ENCODE results near the gene MFSD8. TPM values are rescaled to one million over a fixed set of nuclear protein-coding genes. Genes with fewer than 3 reads are reported as not detected.
"Not testable (repeated sequence)": the region's sequence is repeated elsewhere in the genome, so short reads cannot be mapped to it uniquely, and the experiment has no call there.

The MFSD8 gene
- total and polyA plus RNA-seq, 9 donors = 11.8 to 29.7 (median 19.5) TPM

DNA sequence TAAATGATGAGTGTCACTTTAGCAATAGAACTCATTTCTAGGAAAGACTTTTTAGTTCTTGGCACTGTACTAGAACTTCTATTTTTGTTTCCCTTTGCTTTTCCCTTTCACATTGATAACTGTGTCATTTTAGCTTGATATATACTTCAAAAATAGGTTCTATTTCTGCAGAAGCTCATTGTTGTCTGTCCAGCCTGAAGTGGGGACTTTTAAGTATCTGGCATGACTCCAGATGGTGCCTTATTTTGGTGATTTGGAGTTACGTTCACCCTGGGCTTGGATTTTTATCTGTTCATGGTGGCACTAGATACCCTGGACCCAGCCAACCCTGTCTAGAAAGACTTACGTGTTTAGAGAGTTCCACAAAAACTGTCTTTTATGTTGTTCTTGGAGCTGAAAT, 3.6 kb upstream of the MFSD8 start:
- TF ChIP-seq POLR2A (IDR thresholded peaks at IDR 0.05) (no peak), EP300 (IDR thresholded peaks at IDR 0.05) (no peak)
- TF ChIP-seq, protein P1, sequence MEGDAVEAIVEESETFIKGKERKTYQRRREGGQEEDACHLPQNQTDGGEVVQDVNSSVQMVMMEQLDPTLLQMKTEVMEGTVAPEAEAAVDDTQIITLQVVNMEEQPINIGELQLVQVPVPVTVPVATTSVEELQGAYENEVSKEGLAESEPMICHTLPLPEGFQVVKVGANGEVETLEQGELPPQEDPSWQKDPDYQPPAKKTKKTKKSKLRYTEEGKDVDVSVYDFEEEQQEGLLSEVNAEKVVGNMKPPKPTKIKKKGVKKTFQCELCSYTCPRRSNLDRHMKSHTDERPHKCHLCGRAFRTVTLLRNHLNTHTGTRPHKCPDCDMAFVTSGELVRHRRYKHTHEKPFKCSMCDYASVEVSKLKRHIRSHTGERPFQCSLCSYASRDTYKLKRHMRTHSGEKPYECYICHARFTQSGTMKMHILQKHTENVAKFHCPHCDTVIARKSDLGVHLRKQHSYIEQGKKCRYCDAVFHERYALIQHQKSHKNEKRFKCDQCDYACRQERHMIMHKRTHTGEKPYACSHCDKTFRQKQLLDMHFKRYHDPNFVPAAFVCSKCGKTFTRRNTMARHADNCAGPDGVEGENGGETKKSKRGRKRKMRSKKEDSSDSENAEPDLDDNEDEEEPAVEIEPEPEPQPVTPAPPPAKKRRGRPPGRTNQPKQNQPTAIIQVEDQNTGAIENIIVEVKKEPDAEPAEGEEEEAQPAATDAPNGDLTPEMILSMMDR (IDR thresholded peaks at IDR 0.05) = no peak
- Histone ChIP-seq H3K36me3 (no peaks in the 10 kb centered on the region), H3K4me1 (ENCODE audit: insufficient read depth) (peaks cover 2% of the 10 kb centered on the region), H3K27ac (no peak overlapping the region), H3K27me3 (no peaks in the 10 kb centered on the region), H3K9me3 (no peaks in the 10 kb centered on the region), H3K4me3 (no peak overlapping the region)
- DNase-seq = no peak
- intact Hi-C loops (cut with DNase I) = loop anchor here in 2 of 4 donors (5.0 to 10.0 kb wide), 4 partner anchors 94 to 334 kb away; partner anchors contain the start of genes HSPA4L (in 2 of the 2), INTU (in 1 of the 2) and LARP1B (in 1 of the 2)
- WGBS, 3 donors = 68 to 82% (median 77%) methylated on average over 2 of the region's 2 CpGs

DNA sequence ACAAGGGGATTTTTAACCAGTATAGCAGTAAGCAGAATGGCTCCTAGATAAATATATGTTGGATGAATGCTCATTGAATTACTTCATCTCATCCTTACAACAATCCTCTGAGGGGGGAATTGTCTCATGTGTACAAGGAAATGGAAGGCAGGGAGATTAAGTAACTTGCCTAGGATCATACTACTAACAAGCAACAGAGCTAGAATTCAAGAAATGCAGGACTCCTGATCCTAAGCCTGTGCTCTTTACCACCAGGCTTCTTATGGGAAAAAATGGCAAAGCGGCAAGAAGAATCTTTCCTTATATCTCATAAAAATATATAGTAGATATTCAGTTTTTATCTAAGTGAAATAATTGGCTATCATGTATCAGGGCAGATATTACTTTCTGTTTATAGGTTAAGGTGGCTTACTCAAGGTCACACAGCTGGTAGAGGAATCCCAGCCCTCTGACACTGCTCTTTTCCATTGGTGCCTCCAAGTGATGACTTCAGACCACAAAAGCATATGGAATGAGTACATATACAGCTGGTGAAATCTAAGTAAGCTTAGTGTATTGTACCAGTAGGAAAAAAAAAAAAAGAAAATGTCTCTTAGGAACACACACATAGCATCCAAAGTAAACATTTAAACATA, 2.3 kb upstream of the MFSD8 start:
- peaks cover 2% of the 10 kb centered on the region for H3K4me1 ChIP-seq (ENCODE audit: insufficient read depth)
- 98 to 100% (median 98%) methylated on average over 1 of the region's 1 CpG for WGBS, 3 donors
- H3K4me3 ChIP-seq = no peak overlapping the region
- H3K9me3 ChIP-seq = no peaks in the 10 kb centered on the region
- H3K36me3 ChIP-seq = no peaks in the 10 kb centered on the region
- H3K27me3 ChIP-seq = no peaks in the 10 kb centered on the region
- no peak overlapping the region for H3K27ac ChIP-seq
- no peak for TF ChIP-seq EP300 (IDR thresholded peaks at IDR 0.05)
- intact Hi-C loops (cut with DNase I) = loop anchor here in 2 of 4 donors (5.0 to 10.0 kb wide), 4 partner anchors 95 to 332 kb away; partner anchors contain the start of genes HSPA4L (in 2 of the 2), INTU (in 1 of the 2) and LARP1B (in 1 of the 2)
- DNase-seq = no peak

DNA sequence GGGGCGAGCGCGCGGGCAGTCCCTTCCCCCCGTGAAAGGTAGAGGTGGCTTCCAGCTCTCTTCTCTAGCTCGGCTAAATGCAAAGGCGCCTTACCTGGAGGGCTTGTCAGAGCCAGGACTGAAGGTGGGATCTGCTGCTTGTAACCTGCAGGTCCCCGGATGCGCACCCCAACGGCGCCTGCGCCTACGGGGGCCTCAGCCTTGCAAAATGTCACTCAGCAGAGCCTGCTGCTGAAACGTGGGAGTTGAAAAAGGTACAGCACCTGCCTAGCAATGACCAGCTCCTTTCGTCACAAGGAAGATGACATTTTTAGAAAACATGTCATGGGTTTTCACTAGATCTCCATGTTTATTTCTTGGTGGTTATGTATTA, 816 bp upstream of the MFSD8 start:
- Histone ChIP-seq H3K27ac (peak overlapping the region; percentile 68 to 97), H3K27me3 (no peaks in the 10 kb centered on the region), H3K9me3 (no peaks in the 10 kb centered on the region), H3K4me3 (peak overlapping the region; percentile 86), H3K4me1 (ENCODE audit: insufficient read depth) (peaks cover 2% of the 10 kb centered on the region), H3K36me3 (no peaks in the 10 kb centered on the region)
- intact Hi-C loops (cut with DNase I) = loop anchor here in 2 of 4 donors (5.0 to 10.0 kb wide), 4 partner anchors 97 to 331 kb away; partner anchors contain the start of genes HSPA4L (in 2 of the 2), INTU (in 1 of the 2) and LARP1B (in 1 of the 2)
- no peak for TF ChIP-seq EP300 (IDR thresholded peaks at IDR 0.05)
- TF ChIP-seq POLR2A (IDR thresholded peaks at IDR 0.05) = no peak
- TF ChIP-seq, protein P1 (IDR thresholded peaks at IDR 0.05) = no peak
- no peak for DNase-seq
- WGBS, 3 donors = 0 to 1% (median 1%) methylated on average over 15 of the region's 15 CpGs

DNA sequence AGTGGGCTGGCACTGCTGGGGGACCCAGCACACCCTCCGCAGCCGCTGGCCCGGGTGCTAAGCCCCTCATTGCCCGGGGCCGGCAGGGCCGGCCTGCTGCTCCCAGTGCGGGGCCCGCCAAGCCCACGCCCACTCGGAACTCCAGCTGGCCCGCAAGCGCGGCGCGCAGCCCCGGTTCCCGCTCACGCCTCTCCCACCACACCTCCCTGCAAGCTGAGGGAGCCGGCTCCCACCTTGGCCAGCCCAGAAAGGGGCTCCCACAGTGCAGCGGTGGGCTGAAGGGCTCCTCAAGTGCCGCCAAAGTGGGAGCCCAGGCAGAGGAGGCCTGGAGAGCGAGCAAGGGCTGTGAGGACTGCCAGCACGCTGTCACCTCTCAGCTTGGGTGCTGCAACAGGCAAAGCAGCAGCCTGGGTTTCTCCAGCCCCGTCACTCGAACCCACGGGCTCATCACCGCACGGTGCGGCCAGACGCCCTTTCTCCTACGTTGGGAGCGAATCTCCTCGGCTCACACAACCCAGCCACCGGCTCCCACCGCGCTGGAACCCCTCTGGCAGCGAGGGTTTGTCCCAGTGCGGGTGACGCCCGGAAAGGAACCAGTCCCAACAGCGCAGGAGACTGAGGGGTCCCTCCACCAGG, 429 bp downstream of the MFSD8 start:
- intact Hi-C loops (cut with DNase I) = loop anchor here in 2 of 4 donors (5.0 to 10.0 kb wide), 5 partner anchors 82 to 330 kb away; partner anchors contain the start of genes HSPA4L (in 2 of the 2), INTU (in 1 of the 2), LARP1B (in 1 of the 2) and PLK4 (in 1 of the 2)

DNA sequence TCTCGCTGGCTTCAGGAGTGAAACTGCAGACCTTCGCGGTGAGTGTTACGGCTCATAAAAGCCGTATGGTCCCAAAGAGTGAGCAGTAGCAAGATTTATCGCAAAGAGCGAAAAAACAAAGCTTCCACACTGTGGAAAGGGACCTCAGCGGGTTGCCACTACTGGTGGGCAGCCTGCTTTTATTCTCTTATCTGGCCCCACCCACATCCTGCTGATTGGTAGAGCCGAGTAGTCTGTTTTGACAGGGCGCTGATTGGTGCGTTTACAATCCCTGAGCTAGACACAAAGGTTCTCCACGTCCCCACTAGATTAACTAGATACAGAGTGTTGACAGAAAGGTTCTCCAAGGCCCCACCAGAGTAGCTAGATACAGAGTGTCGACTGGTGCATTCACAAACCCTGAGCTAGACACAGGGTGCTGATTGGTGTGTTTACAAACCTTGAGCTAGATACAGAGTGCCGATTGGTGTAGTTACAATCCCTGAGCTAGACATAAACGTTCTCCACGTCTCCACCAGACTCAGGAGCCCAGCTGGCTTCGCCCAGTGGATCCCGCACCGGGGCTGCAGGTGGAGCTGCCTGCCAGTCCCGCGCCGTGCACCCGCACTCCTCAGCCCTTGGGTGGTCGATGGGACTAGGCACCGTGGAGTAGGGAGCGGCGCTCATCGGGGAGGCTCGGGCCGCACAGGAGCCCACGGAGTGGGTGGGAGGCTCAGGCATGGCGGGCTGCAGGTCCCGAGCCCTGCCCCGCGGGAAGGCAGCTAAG, 1.2 kb downstream of the MFSD8 start:
- peak in 1 of 5 donors; percentile 36 for DNase-seq
- peak overlapping the region; percentile 86 for H3K4me3 ChIP-seq
- H3K27ac ChIP-seq = peak overlapping the region; percentile 68 to 97
- H3K4me1 ChIP-seq (ENCODE audit: insufficient read depth); H3K27me3 ChIP-seq; H3K9me3 ChIP-seq; H3K36me3 ChIP-seq: not testable (repeated sequence)
- intact Hi-C loops (cut with DNase I) = loop anchor here in 2 of 4 donors (5.0 to 10.0 kb wide), 3 partner anchors 82 to 329 kb away; partner anchors contain the start of genes HSPA4L (in 1 of the 2), INTU (in 1 of the 2) and PLK4 (in 1 of the 2)
- WGBS, 3 donors = 46 to 52% (median 50%) methylated on average over 32 to 35 of the region's 35 CpGs

More for the DNA sequence above, 429 bp downstream of the MFSD8 start:
- not testable (repeated sequence) for H3K27me3 ChIP-seq; H3K9me3 ChIP-seq; H3K4me1 ChIP-seq (ENCODE audit: insufficient read depth); DNase-seq; H3K36me3 ChIP-seq
- Histone ChIP-seq H3K27ac (peak overlapping the region; percentile 68 to 97), H3K4me3 (peak overlapping the region; percentile 86)
- WGBS, 3 donors = 0 to 1% (median 0%) methylated on average over 20 to 41 of the region's 41 CpGs

All from ovary (tissue), 9 donors.